ENCODE results near the gene ULBP1.

ULBP1 gene

GRCh38 chr6:149975400-149975799 is 11.7 kb downstream of the ULBP1 start:
- Histone ChIP-seq H3K79me1 (ENCODE audit: low read length) (no peaks in the 10 kb centered on the region), H3K36me3 (ENCODE audit: control insufficient read depth, insufficient read depth, low read length) (no peaks in the 10 kb centered on the region), H2AK5ac (ENCODE audit: low read length) (no peak overlapping the region), H2BK120ac (ENCODE audit: low read depth, low read length) (no peak overlapping the region), H2BK15ac (replicated peaks; ENCODE audit: low read depth) (no peak overlapping the region), H2BK5ac (ENCODE audit: low read length) (no peak overlapping the region), H3K4me1 (ENCODE audit: control insufficient read depth, low read depth, low read length) (no peaks in the 10 kb centered on the region), H3K4ac (ENCODE audit: low read depth, low read length) (no peak overlapping the region), H3K27me3 (ENCODE audit: insufficient read depth, low read length, poor library complexity) (peaks cover 5% of the 10 kb centered on the region), H3K9ac (ENCODE audit: low read length) (no peak overlapping the region), H4K5ac (ENCODE audit: low read length) (no peak overlapping the region), H3K56ac (ENCODE audit: low read length) (no peak overlapping the region), H3K27ac (ENCODE audit: low read depth, low read length) (no peak overlapping the region), H3K18ac (ENCODE audit: low read length) (no peak overlapping the region), H3K4me2 (ENCODE audit: low read length) (no peak overlapping the region), H3K79me2 (ENCODE audit: control insufficient read depth, insufficient read depth, low read length) (no peaks in the 10 kb centered on the region), H3K23ac (ENCODE audit: low read length) (no peak overlapping the region), H4K8ac (ENCODE audit: low read depth, low read length) (no peak overlapping the region), H3K4me3 (ENCODE audit: low read length) (no peak overlapping the region)
- DNase-seq = no peak

GRCh38 chr6:149977221-149977620 is 13.5 kb downstream of the ULBP1 start:
- DNase-seq = no peak
- Histone ChIP-seq H3K18ac (ENCODE audit: low read length) (no peak overlapping the region), H2BK5ac (ENCODE audit: low read length) (no peak overlapping the region), H3K4me2 (ENCODE audit: low read length) (no peak overlapping the region), H4K5ac (ENCODE audit: low read length) (no peak overlapping the region), H2BK15ac (replicated peaks; ENCODE audit: low read depth) (no peak overlapping the region), H3K9ac (ENCODE audit: low read length) (no peak overlapping the region), H3K23ac (ENCODE audit: low read length) (no peak overlapping the region), H2AK5ac (ENCODE audit: low read length) (no peak overlapping the region), H3K27me3 (ENCODE audit: insufficient read depth, low read length, poor library complexity) (peaks cover 18% of the 10 kb centered on the region), H3K79me2 (ENCODE audit: control insufficient read depth, insufficient read depth, low read length) (no peaks in the 10 kb centered on the region), H3K4me3 (ENCODE audit: low read length) (no peak overlapping the region), H3K56ac (ENCODE audit: low read length) (no peak overlapping the region), H2BK120ac (ENCODE audit: low read depth, low read length) (no peak overlapping the region), H3K27ac (ENCODE audit: low read depth, low read length) (no peak overlapping the region), H3K4ac (ENCODE audit: low read depth, low read length) (no peak overlapping the region), H3K4me1 (ENCODE audit: control insufficient read depth, low read depth, low read length) (no peaks in the 10 kb centered on the region), H3K36me3 (ENCODE audit: control insufficient read depth, insufficient read depth, low read length) (no peaks in the 10 kb centered on the region), H3K79me1 (ENCODE audit: low read length) (no peaks in the 10 kb centered on the region), H4K8ac (ENCODE audit: low read depth, low read length) (no peak overlapping the region)
- no CpG with 5 or more reads among the region's 4 CpGs for WGBS (ENCODE audit: extremely low coverage, insufficient coverage, low lambda C conversion rate)

DNA sequence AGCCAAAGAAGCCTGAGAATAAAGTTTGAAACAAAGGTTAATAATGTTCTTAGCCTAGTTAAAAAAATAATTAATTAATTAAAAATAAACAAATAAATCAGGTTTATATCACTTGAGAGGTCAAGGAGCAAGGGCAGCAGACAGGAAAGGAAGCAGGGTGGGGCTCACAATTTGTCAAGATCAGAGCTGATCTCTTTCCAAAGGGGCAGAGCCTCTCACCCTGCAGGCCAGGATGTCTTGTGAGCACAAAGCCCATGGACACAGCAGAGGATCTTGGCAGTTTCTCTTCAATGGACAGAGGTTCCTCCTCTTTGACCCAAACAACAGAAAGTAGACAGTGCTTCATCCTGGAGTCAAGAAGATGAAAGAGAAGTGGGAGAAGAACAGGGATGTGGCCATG is 14.9 kb downstream of the ULBP1 start:
- no peak overlapping the region for H2BK15ac ChIP-seq (replicated peaks; ENCODE audit: low read depth)
- no peak overlapping the region for H3K23ac ChIP-seq (ENCODE audit: low read length)
- no peaks in the 10 kb centered on the region for H3K36me3 ChIP-seq (ENCODE audit: control insufficient read depth, insufficient read depth, low read length)
- H3K9ac ChIP-seq (ENCODE audit: low read length) = no peak overlapping the region
- H3K4me2 ChIP-seq (ENCODE audit: low read length) = no peak overlapping the region
- no peak overlapping the region for H3K56ac ChIP-seq (ENCODE audit: low read length)
- H4K8ac ChIP-seq (ENCODE audit: low read depth, low read length) = no peak overlapping the region
- H2BK120ac ChIP-seq (ENCODE audit: low read depth, low read length) = no peak overlapping the region
- H3K4ac ChIP-seq (ENCODE audit: low read depth, low read length) = no peak overlapping the region
- H3K4me3 ChIP-seq (ENCODE audit: low read length) = no peak overlapping the region
- H3K79me2 ChIP-seq (ENCODE audit: control insufficient read depth, insufficient read depth, low read length) = no peaks in the 10 kb centered on the region
- no peak overlapping the region for H3K27ac ChIP-seq (ENCODE audit: low read depth, low read length)
- no peak overlapping the region for H2BK5ac ChIP-seq (ENCODE audit: low read length)
- no peak overlapping the region for H2AK5ac ChIP-seq (ENCODE audit: low read length)
- no peak overlapping the region for H4K5ac ChIP-seq (ENCODE audit: low read length)
- no peak overlapping the region for H3K18ac ChIP-seq (ENCODE audit: low read length)
- peaks cover 26% of the 10 kb centered on the region for H3K27me3 ChIP-seq (ENCODE audit: insufficient read depth, low read length, poor library complexity)
- H3K79me1 ChIP-seq (ENCODE audit: low read length) = no peaks in the 10 kb centered on the region
- no peak for DNase-seq
- H3K4me1 ChIP-seq (ENCODE audit: control insufficient read depth, low read depth, low read length) = no peaks in the 10 kb centered on the region

DNA sequence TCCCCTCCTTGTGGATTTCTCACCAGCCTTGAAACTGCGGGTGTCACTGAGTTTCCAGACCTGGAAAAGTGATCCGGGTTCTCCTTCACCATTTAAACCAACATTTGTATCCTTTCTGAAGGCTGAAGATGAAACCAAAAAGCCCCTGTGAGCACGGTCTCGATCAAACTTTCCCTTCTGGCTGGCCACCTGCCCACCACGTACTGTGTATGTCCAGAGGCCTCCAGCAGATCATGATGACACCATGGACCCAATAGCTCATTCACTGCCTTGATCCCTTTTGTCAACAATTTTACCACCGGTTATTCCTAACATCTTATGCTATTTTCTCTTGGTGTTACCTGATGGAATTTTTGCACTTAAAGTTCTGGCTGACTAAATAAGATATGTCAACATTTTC is 15.6 kb downstream of the ULBP1 start:
- H2BK15ac ChIP-seq (replicated peaks; ENCODE audit: low read depth) = no peak overlapping the region
- peaks cover 26% of the 10 kb centered on the region for H3K27me3 ChIP-seq (ENCODE audit: insufficient read depth, low read length, poor library complexity)
- H2BK120ac ChIP-seq (ENCODE audit: low read depth, low read length) = no peak overlapping the region
- no peaks in the 10 kb centered on the region for H3K36me3 ChIP-seq (ENCODE audit: control insufficient read depth, insufficient read depth, low read length)
- no peak overlapping the region for H3K4me3 ChIP-seq (ENCODE audit: low read length)
- H3K4me1 ChIP-seq (ENCODE audit: control insufficient read depth, low read depth, low read length) = no peaks in the 10 kb centered on the region
- no peak overlapping the region for H3K23ac ChIP-seq (ENCODE audit: low read length)
- H3K79me1 ChIP-seq (ENCODE audit: low read length) = no peaks in the 10 kb centered on the region
- H3K18ac ChIP-seq (ENCODE audit: low read length) = no peak overlapping the region
- no peak overlapping the region for H3K9ac ChIP-seq (ENCODE audit: low read length)
- H4K8ac ChIP-seq (ENCODE audit: low read depth, low read length) = no peak overlapping the region
- H3K56ac ChIP-seq (ENCODE audit: low read length) = no peak overlapping the region
- no peak overlapping the region for H3K4me2 ChIP-seq (ENCODE audit: low read length)
- H2BK5ac ChIP-seq (ENCODE audit: low read length) = no peak overlapping the region
- H3K27ac ChIP-seq (ENCODE audit: low read depth, low read length) = no peak overlapping the region
- H2AK5ac ChIP-seq (ENCODE audit: low read length) = no peak overlapping the region
- no CpG with 5 or more reads among the region's 6 CpGs for WGBS (ENCODE audit: extremely low coverage, insufficient coverage, low lambda C conversion rate)
- H3K4ac ChIP-seq (ENCODE audit: low read depth, low read length) = no peak overlapping the region
- no peak for DNase-seq
- H3K79me2 ChIP-seq (ENCODE audit: control insufficient read depth, insufficient read depth, low read length) = no peaks in the 10 kb centered on the region
- H4K5ac ChIP-seq (ENCODE audit: low read length) = no peak overlapping the region

- Histone ChIP-seq H3K79me2 (ENCODE audit: control insufficient read depth, insufficient read depth, low read length) (no peaks in the 10 kb centered on the region), H2BK120ac (ENCODE audit: low read depth, low read length) (no peak overlapping the region), H4K8ac (ENCODE audit: low read depth, low read length) (no peak overlapping the region), H3K27ac (ENCODE audit: low read depth, low read length) (no peak overlapping the region), H3K4me2 (ENCODE audit: low read length) (no peak overlapping the region), H3K4me3 (ENCODE audit: low read length) (no peak overlapping the region), H3K56ac (ENCODE audit: low read length) (no peak overlapping the region), H3K4ac (ENCODE audit: low read depth, low read length) (no peak overlapping the region), H2BK5ac (ENCODE audit: low read length) (no peak overlapping the region), H2BK15ac (replicated peaks; ENCODE audit: low read depth) (no peak overlapping the region), H3K4me1 (ENCODE audit: control insufficient read depth, low read depth, low read length) (no peaks in the 10 kb centered on the region), H3K36me3 (ENCODE audit: control insufficient read depth, insufficient read depth, low read length) (no peaks in the 10 kb centered on the region), H3K27me3 (ENCODE audit: insufficient read depth, low read length, poor library complexity) (peaks cover 53% of the 10 kb centered on the region), H3K23ac (ENCODE audit: low read length) (no peak overlapping the region), H3K9ac (ENCODE audit: low read length) (no peak overlapping the region), H4K5ac (ENCODE audit: low read length) (no peak overlapping the region), H3K79me1 (ENCODE audit: low read length) (no peaks in the 10 kb centered on the region), H2AK5ac (ENCODE audit: low read length) (no peak overlapping the region), H3K18ac (ENCODE audit: low read length) (no peak overlapping the region)
- no CpG with 5 or more reads among the region's 9 CpGs for WGBS (ENCODE audit: extremely low coverage, insufficient coverage, low lambda C conversion rate)
- no peak for DNase-seq
Observed at GRCh38 chr6:149983145-149983544, 19.4 kb downstream of the ULBP1 start.

- Histone ChIP-seq H4K5ac (ENCODE audit: low read length) (no peak overlapping the region), H3K4me2 (ENCODE audit: low read length) (no peak overlapping the region), H3K23ac (ENCODE audit: low read length) (no peak overlapping the region), H3K18ac (ENCODE audit: low read length) (no peak overlapping the region), H3K36me3 (ENCODE audit: control insufficient read depth, insufficient read depth, low read length) (no peaks in the 10 kb centered on the region), H2BK5ac (ENCODE audit: low read length) (no peak overlapping the region), H2BK15ac (replicated peaks; ENCODE audit: low read depth) (no peak overlapping the region), H3K4me3 (ENCODE audit: low read length) (no peak overlapping the region), H3K56ac (ENCODE audit: low read length) (no peak overlapping the region), H3K79me1 (ENCODE audit: low read length) (no peaks in the 10 kb centered on the region), H3K9ac (ENCODE audit: low read length) (no peak overlapping the region), H3K4ac (ENCODE audit: low read depth, low read length) (no peak overlapping the region), H4K8ac (ENCODE audit: low read depth, low read length) (no peak overlapping the region), H2AK5ac (ENCODE audit: low read length) (no peak overlapping the region), H3K27me3 (ENCODE audit: insufficient read depth, low read length, poor library complexity) (peaks cover 65% of the 10 kb centered on the region), H2BK120ac (ENCODE audit: low read depth, low read length) (no peak overlapping the region), H3K27ac (ENCODE audit: low read depth, low read length) (no peak overlapping the region), H3K79me2 (ENCODE audit: control insufficient read depth, insufficient read depth, low read length) (no peaks in the 10 kb centered on the region), H3K4me1 (ENCODE audit: control insufficient read depth, low read depth, low read length) (no peaks in the 10 kb centered on the region)
- DNase-seq = no peak
- WGBS (ENCODE audit: extremely low coverage, insufficient coverage, low lambda C conversion rate) = no CpG with 5 or more reads among the region's 5 CpGs
Observed at GRCh38 chr6:149984773-149985172, 21.0 kb downstream of the ULBP1 start.

All from mesendoderm (in vitro differentiated cells).